GM12892 (cell line): ENCODE data around the gene BTBD17.

ENCODE experiments used
- POLR2A ChIP-seq: IDR thresholded peaks from 2 replicates; pipeline ENCODE4 v1.6.1; 2011; ENCODE audit warnings: low read depth, low read length, control low read depth
- POLR2AphosphoS5 ChIP-seq: IDR thresholded peaks from 2 replicates; pipeline ENCODE4 v1.6.1; 2011; ENCODE audit warnings: low read depth, low read length, control low read depth
- TAF1 ChIP-seq: IDR thresholded peaks from 2 replicates; pipeline ENCODE4 v1.6.1; 2011; ENCODE audit warnings: low read depth, mild to moderate bottlenecking, control low read depth, low read length, borderline replicate concordance

GRCh38 chr17:74325376-74325742, 36.3 kb downstream of the BTBD17 start:
- TF ChIP-seq POLR2AphosphoS5 (no peak), TAF1 (no peak), POLR2A (no peak)
